ENCODE measurements around the gene PDE12. TPM values are rescaled to one million over a fixed set of nuclear protein-coding genes. Genes with fewer than 3 reads are reported as not detected.

The PDE12 gene
- total and polyA plus RNA-seq, 2 of the 13 experiments (the other 11 are each of a cell fraction or from before 2014, with no cell fraction given): 9.0 to 17.8 TPM

DNA sequence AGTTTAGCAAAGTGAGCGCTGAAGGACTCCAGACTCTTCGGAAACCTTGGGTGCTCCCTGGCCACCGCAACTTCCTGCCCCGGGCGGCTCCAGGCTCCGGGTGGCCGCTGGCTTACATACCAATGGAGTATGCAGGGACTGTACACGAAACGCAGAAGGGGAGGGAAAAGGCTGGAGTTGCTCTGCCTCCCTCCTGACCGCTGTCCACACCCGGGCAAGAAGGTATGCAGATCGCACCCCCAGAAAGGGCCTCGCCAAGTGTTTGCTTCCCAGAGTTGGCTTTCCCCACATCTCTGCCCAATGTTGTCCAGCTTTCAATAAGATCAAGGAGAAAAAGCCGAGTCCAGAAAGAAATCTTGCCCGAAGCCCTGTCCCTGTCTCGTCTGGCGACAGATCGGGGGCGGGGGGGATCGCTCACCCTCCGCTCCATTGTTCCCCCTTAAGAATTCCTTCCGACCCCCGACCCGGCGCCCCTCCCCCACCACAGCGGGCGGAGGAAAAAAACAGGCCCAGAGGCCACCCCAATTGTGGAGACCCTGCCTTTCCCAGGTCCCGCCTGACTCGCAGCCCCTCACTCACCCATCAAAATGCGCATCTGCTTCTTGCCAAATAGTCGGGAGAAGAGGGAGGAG, 40.5 kb downstream of the PDE12 start (continued):
- TF ChIP-seq, protein P1, sequence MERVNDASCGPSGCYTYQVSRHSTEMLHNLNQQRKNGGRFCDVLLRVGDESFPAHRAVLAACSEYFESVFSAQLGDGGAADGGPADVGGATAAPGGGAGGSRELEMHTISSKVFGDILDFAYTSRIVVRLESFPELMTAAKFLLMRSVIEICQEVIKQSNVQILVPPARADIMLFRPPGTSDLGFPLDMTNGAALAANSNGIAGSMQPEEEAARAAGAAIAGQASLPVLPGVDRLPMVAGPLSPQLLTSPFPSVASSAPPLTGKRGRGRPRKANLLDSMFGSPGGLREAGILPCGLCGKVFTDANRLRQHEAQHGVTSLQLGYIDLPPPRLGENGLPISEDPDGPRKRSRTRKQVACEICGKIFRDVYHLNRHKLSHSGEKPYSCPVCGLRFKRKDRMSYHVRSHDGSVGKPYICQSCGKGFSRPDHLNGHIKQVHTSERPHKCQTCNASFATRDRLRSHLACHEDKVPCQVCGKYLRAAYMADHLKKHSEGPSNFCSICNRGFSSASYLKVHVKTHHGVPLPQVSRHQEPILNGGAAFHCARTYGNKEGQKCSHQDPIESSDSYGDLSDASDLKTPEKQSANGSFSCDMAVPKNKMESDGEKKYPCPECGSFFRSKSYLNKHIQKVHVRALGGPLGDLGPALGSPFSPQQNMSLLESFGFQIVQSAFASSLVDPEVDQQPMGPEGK (CRISPR knock-in tag; IDR thresholded peaks at IDR 0.05): peak; percentile 46
- TF ChIP-seq RFXANK (CRISPR knock-in tag; IDR thresholded peaks at IDR 0.05): no peak
- no peak; the same call in 2 of the 3 replicates for TF ChIP-seq MXI1 (IDR thresholded peaks at IDR 0.05; ENCODE audit: borderline replicate concordance, low read depth, low read length)
- TF ChIP-seq, protein P2, sequence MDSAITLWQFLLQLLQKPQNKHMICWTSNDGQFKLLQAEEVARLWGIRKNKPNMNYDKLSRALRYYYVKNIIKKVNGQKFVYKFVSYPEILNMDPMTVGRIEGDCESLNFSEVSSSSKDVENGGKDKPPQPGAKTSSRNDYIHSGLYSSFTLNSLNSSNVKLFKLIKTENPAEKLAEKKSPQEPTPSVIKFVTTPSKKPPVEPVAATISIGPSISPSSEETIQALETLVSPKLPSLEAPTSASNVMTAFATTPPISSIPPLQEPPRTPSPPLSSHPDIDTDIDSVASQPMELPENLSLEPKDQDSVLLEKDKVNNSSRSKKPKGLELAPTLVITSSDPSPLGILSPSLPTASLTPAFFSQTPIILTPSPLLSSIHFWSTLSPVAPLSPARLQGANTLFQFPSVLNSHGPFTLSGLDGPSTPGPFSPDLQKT (CRISPR knock-in tag; IDR thresholded peaks at IDR 0.05; ENCODE audit: borderline replicate concordance): no peak
- no peak for TF ChIP-seq IKZF4 (CRISPR knock-in tag; IDR thresholded peaks at IDR 0.05; ENCODE audit: borderline replicate concordance, low read depth, not compliant biosample characterization)
- TF ChIP-seq HCFC1 (IDR thresholded peaks at IDR 0.05; ENCODE audit: low read depth, low read length): no peak
- TF ChIP-seq CBX2 (IDR thresholded peaks at IDR 0.05; ENCODE audit: low read depth, low read length): no peak
- no peak for TF ChIP-seq CBX2 (CRISPR knock-in tag; IDR thresholded peaks at IDR 0.05; ENCODE audit: low read depth)
- TF ChIP-seq NFYC (CRISPR knock-in tag; IDR thresholded peaks at IDR 0.05): no peak
- no peak for TF ChIP-seq ZNF569 (CRISPR knock-in tag; IDR thresholded peaks at IDR 0.05; ENCODE audit: borderline replicate concordance)
- no peak for TF ChIP-seq NFRKB (IDR thresholded peaks at IDR 0.05)
- TF ChIP-seq IKZF5 (CRISPR knock-in tag; IDR thresholded peaks at IDR 0.05): no peak; the same call in 1 of the 2 replicates
- TF ChIP-seq BCL6 (CRISPR knock-in tag; IDR thresholded peaks at IDR 0.05): no peak
- no peak for TF ChIP-seq ZFP41 (CRISPR knock-in tag; IDR thresholded peaks at IDR 0.05; ENCODE audit: borderline replicate concordance)
- no peak for TF ChIP-seq ZNF264 (CRISPR knock-in tag; IDR thresholded peaks at IDR 0.05)
- no peak for TF ChIP-seq ZNF841 (CRISPR knock-in tag; IDR thresholded peaks at IDR 0.05; ENCODE audit: borderline replicate concordance)
- no peak for TF ChIP-seq E2F5 (CRISPR knock-in tag; conservative IDR thresholded peaks at IDR 0.05)
- TF ChIP-seq, protein P3, sequence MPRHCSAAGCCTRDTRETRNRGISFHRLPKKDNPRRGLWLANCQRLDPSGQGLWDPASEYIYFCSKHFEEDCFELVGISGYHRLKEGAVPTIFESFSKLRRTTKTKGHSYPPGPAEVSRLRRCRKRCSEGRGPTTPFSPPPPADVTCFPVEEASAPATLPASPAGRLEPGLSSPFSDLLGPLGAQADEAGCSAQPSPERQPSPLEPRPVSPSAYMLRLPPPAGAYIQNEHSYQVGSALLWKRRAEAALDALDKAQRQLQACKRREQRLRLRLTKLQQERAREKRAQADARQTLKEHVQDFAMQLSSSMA (CRISPR knock-in tag; IDR thresholded peaks at IDR 0.05): no peak
- no peak for TF ChIP-seq HOXD1 (CRISPR knock-in tag; IDR thresholded peaks at IDR 0.05)
- no peak for TF ChIP-seq ZNF543 (CRISPR knock-in tag; IDR thresholded peaks at IDR 0.05)
- no peak for TF ChIP-seq SMARCC2 (IDR thresholded peaks at IDR 0.05)
- TF ChIP-seq ZNF143 (CRISPR knock-in tag; IDR thresholded peaks at IDR 0.05): no peak
- no peak for TF ChIP-seq BORCS8-MEF2B (CRISPR knock-in tag; IDR thresholded peaks at IDR 0.05)
- no peak for TF ChIP-seq RBAK (CRISPR knock-in tag; IDR thresholded peaks at IDR 0.05)
- no peak for TF ChIP-seq PAF1 (CRISPR knock-in tag; IDR thresholded peaks at IDR 0.05)
- TF ChIP-seq RFX1 (IDR thresholded peaks at IDR 0.05): no peak
- TF ChIP-seq ZNF350 (CRISPR knock-in tag; IDR thresholded peaks at IDR 0.05; ENCODE audit: borderline replicate concordance, low read depth): no peak
- TF ChIP-seq LCORL (IDR thresholded peaks at IDR 0.05): no peak
- TF ChIP-seq LCORL (CRISPR knock-in tag; IDR thresholded peaks at IDR 0.05): no peak

Measured in HepG2 (cell line).